Fibroblast of lung (primary cell): Measurements from ENCODE around the gene DENND4A.

Experiments
- CTCF ChIP-seq, 2 donors: IDR thresholded peaks in 1 of 2; conservative IDR thresholded peaks in 1 of 2; 1 replicate in 1 of 2; 2 replicates in 1 of 2; pipeline ENCODE4 v1.5.1; 2011 to 2012; ENCODE audit warnings: low read length in 2 of 2, control low read depth in 1 of 2, inconsistent platforms in 1 of 2, low read depth in 1 of 2, mild to moderate bottlenecking in 1 of 2
- EZH2 ChIP-seq: IDR thresholded peaks from 2 replicates; pipeline ENCODE4 v1.5.1; 2012; ENCODE audit warnings: low read length, control low read depth, mild to moderate bottlenecking; ENCODE audit errors: missing control alignments

GRCh38 chr15:65712415-65712814, 79.7 kb downstream of the DENND4A start:
- TF ChIP-seq CTCF (conservative IDR thresholded peaks at IDR 0.05 in 1 of 2, IDR thresholded peaks at IDR 0.05 in 1 of 2; ENCODE audit: low read depth in 1 of 2, low read length in 2 of 2) (no peak), EZH2 (no peak)
